GM23248 (cell line): ENCODE measurements around the gene EARS2. TPM values are rescaled to one million over a fixed set of nuclear protein-coding genes. Genes with fewer than 3 reads are reported as not detected.

Experiments used
- DNase-seq: peaks from one replicate; pipeline ENCODE4 v3.0.0-alpha.2; 2015
- H2AFZ ChIP-seq: fragments of 200-600 bp; sonication (generic); 2 replicates; pipeline ENCODE4 v1.6.1; 2016; ENCODE audit warnings: antibody characterized with exemption
- H3F3A ChIP-seq: fragments of 200-600 bp; sonication (generic); 2 replicates; pipeline ENCODE4 v1.6.1; 2016; ENCODE audit warnings: mild to moderate bottlenecking, antibody characterized with exemption, mixed run types; ENCODE audit not compliant: insufficient read depth
- H3K27ac ChIP-seq: fragments of 200-600 bp; sonication (generic); 2 replicates; pipeline ENCODE4 v1.5.1; 2016; ENCODE audit warnings: mild to moderate bottlenecking
- H3K27me3 ChIP-seq: fragments of 200-600 bp; sonication (generic); replicated peaks from 2 replicates; pipeline ENCODE4 v1.6.1; 2016; ENCODE audit warnings: mild to moderate bottlenecking; ENCODE audit not compliant: insufficient read depth
- H3K36me3 ChIP-seq: fragments of 200-600 bp; sonication (generic); 2 replicates; pipeline ENCODE4 v1.6.1; 2016; ENCODE audit warnings: low read depth, mild to moderate bottlenecking
- H3K4me1 ChIP-seq: fragments of 200-600 bp; sonication (generic); 2 replicates; pipeline ENCODE4 v1.6.1; 2016; ENCODE audit warnings: mild to moderate bottlenecking; ENCODE audit not compliant: insufficient read depth
- H3K4me2 ChIP-seq: fragments of 200-600 bp; sonication (generic); one replicate; pipeline ENCODE4 v1.6.1; 2016; ENCODE audit warnings: mild to moderate bottlenecking; ENCODE audit not compliant: unreplicated experiment
- H3K4me3 ChIP-seq: fragments of 200-600 bp; sonication (generic); 2 replicates; pipeline ENCODE4 v1.5.1; 2016; ENCODE audit warnings: mild to moderate bottlenecking
- H3K79me2 ChIP-seq: fragments of 200-600 bp; sonication (generic); 2 replicates; pipeline ENCODE4 v1.6.1; 2016; ENCODE audit warnings: mild to moderate bottlenecking; ENCODE audit not compliant: insufficient read depth
- H3K9ac ChIP-seq: fragments of 200-600 bp; sonication (generic); 2 replicates; pipeline ENCODE4 v1.6.1; 2016; ENCODE audit warnings: mild to moderate bottlenecking
- H3K9me2 ChIP-seq: fragments of 200-600 bp; sonication (generic); 2 replicates; pipeline ENCODE4 v1.6.1; 2016; ENCODE audit warnings: mixed run types, mild to moderate bottlenecking, moderate library complexity; ENCODE audit not compliant: insufficient read depth
- H3K9me3 ChIP-seq: fragments of 200-600 bp; sonication (generic); one replicate; pipeline ENCODE4 v1.6.1; 2017; ENCODE audit warnings: low read depth
- H4K20me1 ChIP-seq: fragments of 200-600 bp; sonication (generic); 2 replicates; pipeline ENCODE4 v1.6.0; 2016; ENCODE audit not compliant: insufficient read depth
- EZH2 ChIP-seq: fragments of 200-600 bp; sonication (generic); IDR thresholded peaks from 2 replicates; pipeline ENCODE4 v1.6.1; 2018; ENCODE audit warnings: antibody characterized with exemption, mild to moderate bottlenecking; ENCODE audit not compliant: insufficient read depth, poor library complexity, severe bottlenecking
- EZH2phosphoT487 ChIP-seq: fragments of 200-600 bp; sonication (generic); IDR thresholded peaks from 2 replicates; pipeline ENCODE4 v1.6.1; 2018; ENCODE audit warnings: antibody characterized with exemption, moderate library complexity, mild to moderate bottlenecking, low read depth; ENCODE audit not compliant: insufficient read depth
- WGBS, 2 experiments: methylation state at CpG; one replicate each; pipeline ENCODE4 v1.1.6; 2015 to 2017; ENCODE audit warnings: low lambda C conversion rate in 2 of 2, low coverage in 1 of 2; ENCODE audit errors: missing lambda C conversion rate in 2 of 2; 5-methylcytosine and 5-hydroxymethylcytosine counted together
- in situ Hi-C: fragments of 300-500 bp; cut with MboI; formaldehyde crosslinking; loops from 2 replicates; pipeline ENCODE4 v1.15.0; 2020
- polyA plus RNA-seq: library from polyadenylated mRNA; unstranded; fragments of >200 nt; fragmentation: Nextera tagmentation; extraction: Ambion mirVana; gene quantifications from 2 replicates; pipeline ENCODE4 v1.2.1, GENCODE V29; 2016
- total RNA-seq: library from RNA; depleted of rRNA; stranded (reverse); fragments of >200 nt; shearing (Covaris generic); gene quantifications from 2 replicates; pipeline ENCODE4 v1.2.3, GENCODE V29; 2014

The EARS2 gene
- total and polyA plus RNA-seq, 2 experiments from 2014 or later: 15.6 to 27.1 TPM

DNA sequence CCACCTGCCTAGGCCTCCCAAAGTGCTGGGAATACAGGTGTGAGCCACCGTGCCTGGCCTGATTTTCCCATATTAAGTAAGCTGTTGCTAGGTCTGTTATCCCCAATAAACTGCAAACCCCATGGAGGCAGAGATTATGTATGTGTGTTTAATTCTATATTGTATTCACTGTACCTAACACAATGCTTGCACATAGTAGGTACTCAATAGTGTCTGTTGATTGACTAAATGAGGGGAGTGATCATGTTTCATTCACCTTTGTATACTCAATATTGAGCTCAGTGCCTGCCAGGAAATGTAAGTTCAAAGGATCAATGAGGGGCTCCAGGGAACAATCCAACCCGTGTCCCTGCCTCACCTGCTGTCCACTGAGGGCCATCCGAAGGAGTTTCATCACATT, 32.3 kb downstream of the EARS2 start:
- in situ Hi-C loops: no loop called here
- no peaks in the 10 kb centered on the region for H3F3A ChIP-seq
- no peak overlapping the region for H3K4me2 ChIP-seq
- TF ChIP-seq EZH2: no peak
- no peak for TF ChIP-seq EZH2phosphoT487
- no peaks in the 10 kb centered on the region for H3K79me2 ChIP-seq
- H3K27ac ChIP-seq: no peak overlapping the region
- DNase-seq: no peak
- H2AFZ ChIP-seq: no peak overlapping the region
- no peak overlapping the region for H3K9ac ChIP-seq
- no peaks in the 10 kb centered on the region for H4K20me1 ChIP-seq
- H3K27me3 ChIP-seq: no peaks in the 10 kb centered on the region
- no peaks in the 10 kb centered on the region for H3K9me2 ChIP-seq
- H3K9me3 ChIP-seq: no peaks in the 10 kb centered on the region
- no peaks in the 10 kb centered on the region for H3K4me1 ChIP-seq
- no peak overlapping the region for H3K4me3 ChIP-seq
- WGBS, 2 experiments: 97 to 99% methylated on average over 3 of the region's 3 CpGs
- peaks cover 34% of the 10 kb centered on the region; the same call in 1 of the 2 replicates for H3K36me3 ChIP-seq

DNA sequence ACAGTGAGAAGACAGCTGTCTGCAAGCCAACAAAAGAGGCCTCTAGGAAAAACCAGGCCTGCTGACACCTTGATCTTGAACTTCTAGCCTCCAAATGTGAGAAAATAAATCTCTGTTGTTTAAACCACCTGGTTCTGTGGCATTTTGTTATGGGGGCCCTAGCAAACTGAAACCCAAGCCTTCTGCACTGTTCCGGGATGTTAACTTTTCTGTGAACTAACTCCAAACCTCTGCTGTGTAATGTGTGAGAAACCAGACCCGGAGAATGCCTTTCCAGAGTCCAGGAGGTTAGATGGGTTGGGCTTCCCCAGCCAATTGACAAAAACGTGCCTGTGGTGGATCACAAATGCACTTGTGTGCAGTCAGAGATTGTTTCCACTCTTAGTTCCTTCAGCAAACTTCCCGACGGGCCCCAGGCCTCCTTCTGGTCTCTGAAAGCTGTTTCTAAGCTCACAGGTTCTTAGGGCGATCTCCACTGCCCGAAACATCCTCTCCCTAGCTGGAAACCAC, 33.2 kb downstream of the EARS2 start:
- Histone ChIP-seq H3K4me1 (no peaks in the 10 kb centered on the region), H4K20me1 (no peaks in the 10 kb centered on the region), H3K36me3 (peaks cover 34% of the 10 kb centered on the region), H3K4me3 (no peak overlapping the region), H3K9me2 (no peaks in the 10 kb centered on the region), H3F3A (no peaks in the 10 kb centered on the region), H3K9ac (no peak overlapping the region), H3K27me3 (no peaks in the 10 kb centered on the region), H3K9me3 (no peaks in the 10 kb centered on the region), H3K27ac (no peak overlapping the region), H3K79me2 (no peaks in the 10 kb centered on the region), H3K4me2 (no peak overlapping the region), H2AFZ (no peak overlapping the region)
- TF ChIP-seq EZH2: no peak
- in situ Hi-C loops: no loop called here
- 89 to 90% methylated on average over 7 of the region's 7 CpGs for WGBS, 2 experiments
- DNase-seq: no peak

DNA sequence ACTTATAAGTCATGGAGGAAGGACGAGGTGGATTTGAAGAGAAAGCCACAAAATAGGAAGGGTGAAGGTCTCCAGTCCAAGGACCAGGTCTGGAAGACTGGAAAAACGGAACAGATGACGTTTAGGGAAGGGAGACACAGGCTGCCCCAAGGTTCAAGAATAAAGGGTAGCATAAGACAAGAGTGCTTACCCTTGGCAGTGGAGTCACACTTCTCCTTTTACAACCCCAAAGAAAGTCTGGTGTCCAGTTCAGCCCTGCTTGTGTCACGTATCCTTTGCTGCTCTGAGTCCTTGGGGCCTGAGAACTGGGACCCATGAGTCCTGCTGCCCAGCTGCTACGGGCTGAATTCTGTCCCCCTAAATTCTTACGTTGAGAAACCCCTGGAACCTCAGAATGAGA, 33.8 kb downstream of the EARS2 start:
- no peaks in the 10 kb centered on the region for H4K20me1 ChIP-seq
- H3K36me3 ChIP-seq: peaks cover 29% of the 10 kb centered on the region
- TF ChIP-seq EZH2phosphoT487 (no peak), EZH2 (no peak)
- no peak overlapping the region for H3K27ac ChIP-seq
- H3K4me3 ChIP-seq: no peak overlapping the region
- WGBS, 2 experiments: 95 to 97% methylated on average over 6 of the region's 6 CpGs
- no peaks in the 10 kb centered on the region for H3F3A ChIP-seq
- H3K4me2 ChIP-seq: no peak overlapping the region
- H3K9ac ChIP-seq: no peak overlapping the region
- H3K4me1 ChIP-seq: no peaks in the 10 kb centered on the region
- no peaks in the 10 kb centered on the region for H3K9me3 ChIP-seq
- no peaks in the 10 kb centered on the region for H3K27me3 ChIP-seq
- H3K9me2 ChIP-seq: no peaks in the 10 kb centered on the region
- no peak overlapping the region for H2AFZ ChIP-seq
- in situ Hi-C loops: no loop called here
- H3K79me2 ChIP-seq: no peaks in the 10 kb centered on the region
- DNase-seq: no peak

DNA sequence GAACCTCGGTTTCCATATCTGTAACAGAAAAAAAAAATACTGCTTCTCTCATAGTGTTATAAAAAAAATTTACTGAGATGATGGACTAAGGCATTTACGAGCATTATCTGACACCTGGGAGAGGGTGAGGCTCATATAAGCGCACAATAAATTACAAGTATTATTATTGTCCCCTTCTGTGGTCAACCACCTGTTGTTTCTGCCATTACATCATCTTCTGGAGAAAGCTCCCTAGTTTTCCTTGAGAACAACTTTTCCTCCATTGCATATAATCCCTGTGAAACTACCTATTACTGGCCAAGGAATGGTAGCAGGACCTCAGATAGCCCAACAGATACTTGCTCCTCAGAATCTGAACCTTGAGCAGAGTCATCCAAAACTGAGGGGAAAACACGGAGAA, 35.2 kb downstream of the EARS2 start:
- Histone ChIP-seq H3K9me3 (no peaks in the 10 kb centered on the region), H3K27ac (no peak overlapping the region), H3K9me2 (no peaks in the 10 kb centered on the region), H4K20me1 (no peaks in the 10 kb centered on the region), H2AFZ (no peak overlapping the region), H3K4me3 (no peak overlapping the region), H3K79me2 (no peaks in the 10 kb centered on the region), H3F3A (no peaks in the 10 kb centered on the region), H3K4me2 (no peak overlapping the region), H3K9ac (no peak overlapping the region), H3K36me3 (peaks cover 29% of the 10 kb centered on the region), H3K27me3 (no peaks in the 10 kb centered on the region), H3K4me1 (no peaks in the 10 kb centered on the region)
- DNase-seq: no peak
- in situ Hi-C loops: no loop called here
- no peak for TF ChIP-seq EZH2phosphoT487
- TF ChIP-seq EZH2: no peak
- 98 to 99% methylated on average over 4 of the region's 4 CpGs for WGBS, 2 experiments
